GM21737 (cell line): ENCODE data around the gene THAP12.
"Not testable (repeated sequence)": the region's sequence is repeated elsewhere in the genome, so short reads cannot be mapped to it uniquely, and the experiment has no call there.

Experiments used
- ATAC-seq: cut with Tn5 transposase; IDR thresholded peaks from one replicate; pipeline ENCODE4 v1.9.1; 2021; ENCODE audit warnings: mild to moderate bottlenecking, moderate library complexity; ENCODE audit not compliant: unreplicated experiment

The THAP12 gene

GRCh38 chr11:76380977-76381719 is at the start of gene THAP12, which contains the start of gene GVQW3:
THAP12 (minus strand) TSS chr11:76381132; CDS start chr11:76380836, 296 bp downstream.
GVQW3 (plus strand) TSS chr11:76381323; CDS start chr11:76381829, 506 bp downstream.
- ATAC-seq, result peak; percentile 74

GRCh38 chr11:76426660-76427059 is 45.7 kb upstream of the THAP12 start:
- no peak for ATAC-seq

GRCh38 chr11:76424891-76425290 is 44.0 kb upstream of the THAP12 start:
- no peak for ATAC-seq

- ATAC-seq, result peak; percentile 60
Observed at GRCh38 chr11:76424379-76424778, 43.4 kb upstream of the THAP12 start.

GRCh38 chr11:76419896-76420295 is 39.0 kb upstream of the THAP12 start:
- ATAC-seq, result no peak

GRCh38 chr11:76415073-76415472 is 34.1 kb upstream of the THAP12 start:
- ATAC-seq, result no peak

GRCh38 chr11:76410851-76411357 is 30.0 kb upstream of the THAP12 start:
- ATAC-seq, result no peak

- no peak for ATAC-seq
Observed at GRCh38 chr11:76408171-76408965, 27.4 kb upstream of the THAP12 start.

GRCh38 chr11:76406359-76406758 is 25.4 kb upstream of the THAP12 start:
- no peak for ATAC-seq

GRCh38 chr11:76401484-76401883 is 20.6 kb upstream of the THAP12 start:
- ATAC-seq, result not testable (repeated sequence)

GRCh38 chr11:76400967-76401366 is 20.0 kb upstream of the THAP12 start:
- no peak for ATAC-seq

GRCh38 chr11:76397383-76397782 is 16.5 kb upstream of the THAP12 start:
- ATAC-seq, result peak; percentile 54

GRCh38 chr11:76395296-76395695 is 14.4 kb upstream of the THAP12 start:
- ATAC-seq, result no peak

- ATAC-seq, result no peak
Observed at GRCh38 chr11:76394411-76394810, 13.5 kb upstream of the THAP12 start.

GRCh38 chr11:76392870-76393269 is 11.9 kb upstream of the THAP12 start:
- no peak for ATAC-seq

GRCh38 chr11:76391811-76392475 is 11.0 kb upstream of the THAP12 start:
- no peak for ATAC-seq

- no peak for ATAC-seq
Observed at GRCh38 chr11:76391021-76391420, 10.1 kb upstream of the THAP12 start.

GRCh38 chr11:76388408-76388807 is 7.5 kb upstream of the THAP12 start:
- ATAC-seq, result no peak

- ATAC-seq, result no peak
Observed at GRCh38 chr11:76385903-76386302, 5.0 kb upstream of the THAP12 start.

GRCh38 chr11:76382209-76382608 is 1.3 kb upstream of the THAP12 start:
- ATAC-seq, result no peak
